Liver (tissue), 3 donors: ENCODE data around the gene KAZN.

ENCODE experiments used
- CTCF ChIP-seq: fragments of 150-350 bp; IDR thresholded peaks from 2 replicates; pipeline ENCODE4 v1.5.1; 2017; ENCODE audit warnings: improper control_type of control experiment, low read depth, low read length; ENCODE audit not compliant: missing input control
- HNF4A ChIP-seq, 2 donors: conservative IDR thresholded peaks; 2 replicates each; pipeline ENCODE4 v1.6.1; 2016; ENCODE audit warnings: antibody characterized with exemption in 2 of 2, mild to moderate bottlenecking in 2 of 2
- donor health status: healthy.
- donor health status: healthy.

- TF ChIP-seq CTCF (no peak), HNF4A (conservative IDR thresholded peaks at IDR 0.05) (no peak)
These were observed 466.8 kb downstream of the KAZN start for GRCh38 chr1:15065291-15065690.
